Measurements from ENCODE around the gene FNDC8. TPM values are rescaled to one million over a fixed set of nuclear protein-coding genes. Genes with fewer than 3 reads are reported as not detected.

Gene FNDC8
- total RNA-seq, 1 donor from 2014 or later = not detected

DNA sequence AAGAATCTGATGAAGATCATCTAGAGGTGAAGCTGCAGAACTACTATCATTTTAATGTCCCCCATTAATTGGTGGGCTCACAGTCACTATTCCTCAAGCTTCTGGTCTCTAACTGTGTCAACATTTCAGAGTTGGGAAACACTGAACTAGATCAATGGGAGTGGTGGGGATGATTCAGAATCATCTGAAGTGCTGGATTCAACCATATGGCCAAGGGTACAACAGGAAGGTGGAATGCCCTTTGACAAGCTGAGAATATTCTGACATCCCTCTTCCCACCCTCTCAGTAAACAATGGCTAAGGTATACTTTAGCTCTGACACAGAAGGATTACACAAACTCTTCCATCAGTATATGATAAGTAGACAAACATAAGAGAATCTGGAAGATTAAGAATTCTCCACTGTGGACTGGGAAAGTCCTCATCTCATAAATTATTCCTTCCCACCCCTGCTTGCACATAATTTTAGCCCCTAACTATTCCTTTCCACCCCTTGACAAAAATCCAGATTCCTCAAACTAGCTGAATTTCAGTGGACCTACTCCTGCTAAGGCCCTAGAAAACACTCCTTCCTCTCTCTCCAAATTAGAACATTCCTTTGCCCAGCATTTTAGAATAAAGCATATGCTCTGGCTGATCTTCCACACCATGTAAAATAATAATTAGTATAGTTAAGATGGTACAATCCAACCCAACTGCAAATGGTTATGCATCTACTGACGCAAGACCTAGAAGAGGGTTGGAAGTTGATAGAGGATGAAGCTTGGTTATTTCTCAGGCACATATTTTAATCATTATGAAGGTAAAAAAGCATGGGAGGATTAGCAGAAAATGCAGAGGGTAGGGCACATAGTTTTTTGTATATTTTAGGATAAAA lies 41.6 kb upstream of the FNDC8 start:
- TF ChIP-seq, protein P1, sequence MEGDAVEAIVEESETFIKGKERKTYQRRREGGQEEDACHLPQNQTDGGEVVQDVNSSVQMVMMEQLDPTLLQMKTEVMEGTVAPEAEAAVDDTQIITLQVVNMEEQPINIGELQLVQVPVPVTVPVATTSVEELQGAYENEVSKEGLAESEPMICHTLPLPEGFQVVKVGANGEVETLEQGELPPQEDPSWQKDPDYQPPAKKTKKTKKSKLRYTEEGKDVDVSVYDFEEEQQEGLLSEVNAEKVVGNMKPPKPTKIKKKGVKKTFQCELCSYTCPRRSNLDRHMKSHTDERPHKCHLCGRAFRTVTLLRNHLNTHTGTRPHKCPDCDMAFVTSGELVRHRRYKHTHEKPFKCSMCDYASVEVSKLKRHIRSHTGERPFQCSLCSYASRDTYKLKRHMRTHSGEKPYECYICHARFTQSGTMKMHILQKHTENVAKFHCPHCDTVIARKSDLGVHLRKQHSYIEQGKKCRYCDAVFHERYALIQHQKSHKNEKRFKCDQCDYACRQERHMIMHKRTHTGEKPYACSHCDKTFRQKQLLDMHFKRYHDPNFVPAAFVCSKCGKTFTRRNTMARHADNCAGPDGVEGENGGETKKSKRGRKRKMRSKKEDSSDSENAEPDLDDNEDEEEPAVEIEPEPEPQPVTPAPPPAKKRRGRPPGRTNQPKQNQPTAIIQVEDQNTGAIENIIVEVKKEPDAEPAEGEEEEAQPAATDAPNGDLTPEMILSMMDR (IDR thresholded peaks at IDR 0.05; ENCODE audit: insufficient read depth, low read length, severe bottlenecking) = no peak
- Histone ChIP-seq H3K36me3 (ENCODE audit: control insufficient read depth, insufficient read depth, low read length) (no peaks in the 10 kb centered on the region), H3K27me3 (ENCODE audit: control insufficient read depth, insufficient read depth, low read length) (no peaks in the 10 kb centered on the region), H3K4me3 (ENCODE audit: low read depth, low read length) (no peak overlapping the region)
- DNase-seq (ENCODE audit: low read depth) (peak; percentile 95), FAIRE-seq (peak; percentile 77)

DNA sequence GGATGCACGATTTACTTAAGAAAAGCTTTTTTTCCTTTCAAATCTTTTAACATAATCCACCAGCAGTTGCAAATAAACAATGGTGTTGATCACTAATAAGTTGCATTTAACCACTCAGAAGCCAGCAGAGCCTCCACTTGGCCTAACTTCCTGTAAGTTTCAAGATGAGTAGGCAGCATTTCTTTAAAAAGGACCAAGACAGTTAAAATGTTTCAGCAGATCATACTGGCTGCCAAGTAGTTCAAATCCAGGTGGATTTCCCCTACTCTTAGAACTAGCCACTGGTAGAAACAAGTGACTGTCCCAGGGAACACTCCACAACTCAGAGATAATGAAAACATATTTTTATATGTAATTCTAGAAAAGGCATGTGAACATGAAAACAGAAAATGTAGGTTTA lies 40.9 kb upstream of the FNDC8 start:
- H3K27me3 ChIP-seq (ENCODE audit: control insufficient read depth, insufficient read depth, low read length) = no peaks in the 10 kb centered on the region
- FAIRE-seq = no peak
- TF ChIP-seq, protein P1 (IDR thresholded peaks at IDR 0.05; ENCODE audit: insufficient read depth, low read length, severe bottlenecking) = no peak
- H3K4me3 ChIP-seq (ENCODE audit: low read depth, low read length) = no peak overlapping the region
- DNase-seq (ENCODE audit: low read depth) = no peak
- H3K36me3 ChIP-seq (ENCODE audit: control insufficient read depth, insufficient read depth, low read length) = no peaks in the 10 kb centered on the region

DNA sequence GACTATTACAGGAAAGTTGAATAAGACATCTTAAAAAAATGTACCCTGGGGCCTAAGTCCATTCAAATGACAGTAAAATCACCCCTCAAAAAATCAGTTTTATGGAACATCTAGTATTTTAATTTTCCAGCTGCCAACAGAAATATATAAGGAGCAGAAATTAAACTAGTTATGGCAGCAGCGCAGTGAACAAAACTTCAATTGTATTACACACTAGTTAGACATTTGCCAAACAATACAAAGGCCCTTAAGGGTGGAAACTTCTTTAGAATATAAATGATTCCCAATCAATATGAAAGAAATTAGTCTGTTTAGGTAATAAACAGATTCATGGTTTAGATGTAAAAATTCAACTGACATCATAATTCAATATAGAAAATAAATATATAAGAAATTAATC lies 39.8 kb upstream of the FNDC8 start:
- Histone ChIP-seq H3K36me3 (ENCODE audit: control insufficient read depth, insufficient read depth, low read length) (no peaks in the 10 kb centered on the region), H3K4me3 (ENCODE audit: low read depth, low read length) (no peak overlapping the region), H3K27me3 (ENCODE audit: control insufficient read depth, insufficient read depth, low read length) (no peaks in the 10 kb centered on the region)
- TF ChIP-seq, protein P1 (IDR thresholded peaks at IDR 0.05; ENCODE audit: insufficient read depth, low read length, severe bottlenecking) = no peak
- DNase-seq (ENCODE audit: low read depth) = no peak
- FAIRE-seq = no peak

DNA sequence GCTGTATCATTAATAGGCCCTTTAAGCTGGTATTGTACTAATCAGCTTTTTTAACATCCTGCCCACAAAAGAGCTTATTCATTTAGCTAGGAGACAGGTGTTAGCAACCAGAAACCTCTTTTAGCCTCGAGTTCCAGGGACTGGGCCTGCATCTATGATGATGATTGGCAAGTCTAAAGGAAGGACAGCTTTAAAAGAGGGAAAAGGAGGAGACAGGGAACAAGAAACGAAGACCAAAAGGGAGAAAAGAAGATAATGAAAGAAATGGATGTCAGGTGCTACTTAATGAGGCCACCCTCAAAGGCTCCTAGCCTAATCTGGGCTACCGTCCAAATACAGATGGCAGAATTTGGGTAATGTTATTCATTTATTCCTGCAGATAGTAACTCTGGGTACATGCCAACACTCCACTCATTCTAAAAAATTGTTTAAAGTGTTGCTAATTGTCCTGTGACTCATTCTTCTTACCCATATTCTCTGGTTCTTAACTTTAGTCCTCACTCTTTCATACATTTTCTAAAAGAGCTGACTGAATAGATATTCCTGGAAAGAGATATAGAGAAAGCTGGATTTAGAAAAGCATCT lies 39.2 kb upstream of the FNDC8 start:
- H3K4me3 ChIP-seq (ENCODE audit: low read depth, low read length) = no peak overlapping the region

DNA sequence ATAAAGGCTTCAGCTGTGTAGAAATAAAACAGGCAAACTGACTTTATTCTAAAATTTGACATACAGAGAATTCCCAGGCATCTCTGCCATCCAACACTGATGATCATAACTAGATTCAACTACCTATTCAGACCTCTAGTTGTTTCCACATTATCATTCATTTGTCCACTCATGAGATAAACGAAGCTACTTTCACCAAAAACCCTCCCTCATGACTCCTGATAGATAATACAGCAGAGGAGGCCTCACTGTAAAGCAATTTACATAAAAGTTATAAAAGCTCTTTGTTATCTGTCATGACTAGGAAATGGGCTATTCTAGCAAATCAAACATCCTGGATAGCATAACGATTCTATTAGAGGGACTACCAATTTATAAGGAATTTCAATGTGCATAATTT lies 38.3 kb upstream of the FNDC8 start:
- Histone ChIP-seq H3K27me3 (ENCODE audit: control insufficient read depth, insufficient read depth, low read length) (no peaks in the 10 kb centered on the region), H3K4me3 (ENCODE audit: low read depth, low read length) (no peak overlapping the region), H3K36me3 (ENCODE audit: control insufficient read depth, insufficient read depth, low read length) (no peaks in the 10 kb centered on the region)
- FAIRE-seq = no peak
- DNase-seq (ENCODE audit: low read depth) = no peak
- TF ChIP-seq, protein P1 (IDR thresholded peaks at IDR 0.05; ENCODE audit: insufficient read depth, low read length, severe bottlenecking) = no peak

More for the DNA sequence above, 39.2 kb upstream of the FNDC8 start:
- peak; percentile 92 for DNase-seq (ENCODE audit: low read depth)
- Histone ChIP-seq H3K36me3 (ENCODE audit: control insufficient read depth, insufficient read depth, low read length) (no peaks in the 10 kb centered on the region), H3K27me3 (ENCODE audit: control insufficient read depth, insufficient read depth, low read length) (no peaks in the 10 kb centered on the region)
- TF ChIP-seq, protein P1 (IDR thresholded peaks at IDR 0.05; ENCODE audit: insufficient read depth, low read length, severe bottlenecking) = no peak
- no peak for FAIRE-seq

Measured in bronchial epithelial cell (primary cell).